GM18508 (cell line): ENCODE measurements around the gene ALOX5AP.

Experiments
- ATAC-seq: cut with Tn5 transposase; IDR thresholded peaks from one replicate; pipeline ENCODE4 v1.9.1; 2021; ENCODE audit warnings: moderate number of reproducible peaks; ENCODE audit not compliant: insufficient read depth, unreplicated experiment

The ALOX5AP gene

GRCh38 chr13:30712536-30713532, 22.5 kb upstream of the ALOX5AP start:
- no peak for ATAC-seq

GRCh38 chr13:30714629-30715371, 20.5 kb upstream of the ALOX5AP start:
- no peak for ATAC-seq

GRCh38 chr13:30715372-30715756, 20.0 kb upstream of the ALOX5AP start:
- no peak for ATAC-seq

- ATAC-seq = no peak
These were observed 19.5 kb upstream of the ALOX5AP start for GRCh38 chr13:30715837-30716236.

GRCh38 chr13:30718661-30719524, 16.4 kb upstream of the ALOX5AP start:
- ATAC-seq = no peak

GRCh38 chr13:30719525-30719914, 15.8 kb upstream of the ALOX5AP start:
- no peak for ATAC-seq

GRCh38 chr13:30720172-30720869, 15.0 kb upstream of the ALOX5AP start:
- ATAC-seq = no peak

- no peak for ATAC-seq
These were observed 13.4 kb upstream of the ALOX5AP start for GRCh38 chr13:30721936-30722335.

- no peak for ATAC-seq
These were observed 13.0 kb upstream of the ALOX5AP start for GRCh38 chr13:30722361-30722760.

GRCh38 chr13:30724778-30725177, 10.6 kb upstream of the ALOX5AP start:
- ATAC-seq = no peak

- ATAC-seq = no peak
These were observed 9.8 kb upstream of the ALOX5AP start for GRCh38 chr13:30725326-30726085.

- ATAC-seq = no peak
These were observed 9.2 kb upstream of the ALOX5AP start for GRCh38 chr13:30726192-30726591.

GRCh38 chr13:30727491-30728355, 7.6 kb upstream of the ALOX5AP start:
- ATAC-seq = no peak

GRCh38 chr13:30729801-30730200, 5.5 kb upstream of the ALOX5AP start:
- no peak for ATAC-seq

GRCh38 chr13:30730526-30730925, 4.8 kb upstream of the ALOX5AP start:
- ATAC-seq = no peak

- ATAC-seq = no peak
These were observed 3.8 kb upstream of the ALOX5AP start for GRCh38 chr13:30731361-30732045.

- ATAC-seq = no peak
These were observed 3.3 kb upstream of the ALOX5AP start for GRCh38 chr13:30732046-30732390.

- no peak for ATAC-seq
These were observed 904 bp upstream of the ALOX5AP start for GRCh38 chr13:30734439-30734838.
